Activated CD8-positive, alpha-beta memory T cell treated with anti-CD3 and anti-CD28 coated beads for 4 hours (primary cell): Measurements from ENCODE around the gene MYO5B.

Experiments
- DNase-seq, 2 donors: peaks; one replicate each; pipeline ENCODE4 v3.0.0-alpha.2; 2020; ENCODE audit warnings: low read depth in 2 of 2

The MYO5B gene

GRCh38 chr18:50013363-50014138, 181.4 kb downstream of the MYO5B start:
- DNase-seq: no peak

GRCh38 chr18:50011813-50012435, 183.0 kb downstream of the MYO5B start:
- no peak for DNase-seq

GRCh38 chr18:50009773-50010335, 185.1 kb downstream of the MYO5B start:
- peak in 1 of 2 donors; percentile 2 for DNase-seq

- no peak for DNase-seq
Observed at GRCh38 chr18:50008306-50008705, 186.6 kb downstream of the MYO5B start.

- no peak for DNase-seq
Observed at GRCh38 chr18:50006470-50007046, 188.4 kb downstream of the MYO5B start.

- no peak for DNase-seq
Observed at GRCh38 chr18:50004013-50004412, 190.9 kb downstream of the MYO5B start.

GRCh38 chr18:50002781-50003180, 192.2 kb downstream of the MYO5B start:
- DNase-seq: no peak

GRCh38 chr18:50000227-50000626, 194.7 kb downstream of the MYO5B start:
- no peak for DNase-seq

- DNase-seq: no peak
Observed at GRCh38 chr18:49999128-49999527, 195.8 kb downstream of the MYO5B start.

GRCh38 chr18:49997558-49997957, 197.4 kb downstream of the MYO5B start:
- no peak for DNase-seq

GRCh38 chr18:49994410-49994809, 200.5 kb downstream of the MYO5B start:
- DNase-seq: no peak

- no peak for DNase-seq
Observed at GRCh38 chr18:49993299-49993698, 201.6 kb downstream of the MYO5B start.

GRCh38 chr18:49988733-49989132, 206.2 kb downstream of the MYO5B start:
- DNase-seq: no peak

GRCh38 chr18:49988101-49988500, 206.8 kb downstream of the MYO5B start:
- DNase-seq: no peak

- DNase-seq: no peak
Observed at GRCh38 chr18:49985236-49985635, 209.7 kb downstream of the MYO5B start.

- DNase-seq: no peak
Observed at GRCh38 chr18:49980896-49981295, 214.1 kb downstream of the MYO5B start.

GRCh38 chr18:49976795-49977560, 218.0 kb downstream of the MYO5B start:
- no peak for DNase-seq

GRCh38 chr18:49976001-49976400, 218.9 kb downstream of the MYO5B start:
- no peak for DNase-seq

- DNase-seq: no peak
Observed at GRCh38 chr18:49974079-49974478, 220.9 kb downstream of the MYO5B start.

GRCh38 chr18:49973592-49973991, 221.4 kb downstream of the MYO5B start:
- DNase-seq: no peak

- DNase-seq: no peak
Observed at GRCh38 chr18:49972535-49972934, 222.4 kb downstream of the MYO5B start.

GRCh38 chr18:49971462-49971861, 223.5 kb downstream of the MYO5B start:
- no peak for DNase-seq
